Left lobe of liver (tissue), 2 donors: Measurements from ENCODE around the gene TAS2R13. TPM values are rescaled to one million over a fixed set of nuclear protein-coding genes. Genes with fewer than 3 reads are reported as not detected.

ENCODE experiments used
- ATAC-seq: fragments of 200-7000 bp; cut with Tn5 transposase; one replicate; pipeline ENCODE4 v1.9.1; 2020; ENCODE audit warnings: mild to moderate bottlenecking, moderate library complexity
- DNase-seq: peaks from one replicate; pipeline ENCODE4 v3.0.0-alpha.2; 2020; ENCODE audit warnings: low spot score
- total RNA-seq: library from RNA; stranded (reverse); gene quantifications from one replicate; pipeline ENCODE4 v1.2.1, GENCODE V29; 2021
- donor health status: DM: no; HTN: no; CAD: no; lungs with moderate emphysema.
- donor health status: DM: no; HTN: yes; CAD: no.

The TAS2R13 gene
- total RNA-seq, result 0.35 TPM

- DNase-seq (no peak), ATAC-seq (no peak)
Measured at GRCh38 chr12:10909462-10909861, at the start of gene TAS2R13. Gene TAS2R13 (minus strand): TSS chr12:10909562. CDS start chr12:10909298, 264 bp downstream.

GRCh38 chr12:10957741-10958140 lies 48.4 kb upstream of the TAS2R13 start:
- no peak for DNase-seq
- no peak for ATAC-seq

- DNase-seq (no peak), ATAC-seq (no peak)
Measured at GRCh38 chr12:10956085-10956484, 46.7 kb upstream of the TAS2R13 start.

GRCh38 chr12:10952645-10953044 lies 43.3 kb upstream of the TAS2R13 start:
- ATAC-seq (peak; percentile 61), DNase-seq (no peak)

- ATAC-seq (no peak), DNase-seq (no peak)
Measured at GRCh38 chr12:10943167-10943566, 33.8 kb upstream of the TAS2R13 start.

- ATAC-seq, result no peak
Measured at GRCh38 chr12:10941916-10942607, 32.7 kb upstream of the TAS2R13 start.

GRCh38 chr12:10941369-10941768 lies 32.0 kb upstream of the TAS2R13 start:
- no peak for DNase-seq
- no peak for ATAC-seq

More at GRCh38 chr12:10941916-10942607, 32.7 kb upstream of the TAS2R13 start:
- DNase-seq, result no peak

- DNase-seq (no peak), ATAC-seq (no peak)
Measured at GRCh38 chr12:10940389-10940788, 31.0 kb upstream of the TAS2R13 start.

- ATAC-seq (no peak), DNase-seq (no peak)
Measured at GRCh38 chr12:10939163-10939562, 29.8 kb upstream of the TAS2R13 start, which contains the start of gene TAS2R14. Gene TAS2R14 (minus strand): TSS chr12:10939263. CDS start chr12:10939207, 56 bp downstream.

- DNase-seq (no peak), ATAC-seq (no peak)
Measured at GRCh38 chr12:10936506-10936905, 27.1 kb upstream of the TAS2R13 start.

- peak; percentile 80 for ATAC-seq
- DNase-seq, result no peak
Measured at GRCh38 chr12:10928746-10929286, 19.5 kb upstream of the TAS2R13 start, which contains the start of gene PRH2. Gene PRH2 (plus strand): TSS chr12:10929236. CDS start chr12:10929274, 38 bp downstream.

GRCh38 chr12:10926269-10926668 lies 16.9 kb upstream of the TAS2R13 start:
- DNase-seq (no peak), ATAC-seq (no peak)

GRCh38 chr12:10919809-10920208 lies 10.4 kb upstream of the TAS2R13 start:
- no peak for ATAC-seq

GRCh38 chr12:10910380-10910779 lies 1.0 kb upstream of the TAS2R13 start:
- DNase-seq (no peak), ATAC-seq (no peak)

More at GRCh38 chr12:10919809-10920208, 10.4 kb upstream of the TAS2R13 start:
- no peak for DNase-seq

GRCh38 chr12:10904686-10905085 lies 4.7 kb downstream of the TAS2R13 start:
- no peak for DNase-seq
- no peak for ATAC-seq

GRCh38 chr12:10901427-10901826 lies 7.9 kb downstream of the TAS2R13 start:
- DNase-seq (no peak), ATAC-seq (peak; percentile 58)

GRCh38 chr12:10900972-10901371 lies 8.4 kb downstream of the TAS2R13 start:
- no peak for DNase-seq
- no peak for ATAC-seq

- no peak for DNase-seq
- ATAC-seq, result no peak
Measured at GRCh38 chr12:10900530-10900929, 8.8 kb downstream of the TAS2R13 start.

- peak; percentile 52 for ATAC-seq
Measured at GRCh38 chr12:10896854-10897253, 12.5 kb downstream of the TAS2R13 start.

GRCh38 chr12:10891937-10892336 lies 17.4 kb downstream of the TAS2R13 start:
- DNase-seq (peak; percentile 86), ATAC-seq (peak; percentile 97)

More at GRCh38 chr12:10896854-10897253, 12.5 kb downstream of the TAS2R13 start:
- peak; percentile 49 for DNase-seq

- DNase-seq (no peak), ATAC-seq (no peak)
Measured at GRCh38 chr12:10889226-10889625, 20.1 kb downstream of the TAS2R13 start.

GRCh38 chr12:10884086-10884725 lies 25.2 kb downstream of the TAS2R13 start, which contains the start of gene PRH1:
Gene PRH1 (minus strand): TSS chr12:10884255. CDS start chr12:10884217, 38 bp downstream.
- DNase-seq (no peak), ATAC-seq (peak; percentile 33)
